Stomach (tissue), 4 donors: Measurements from ENCODE around the gene ARHGEF37.
A peak's percentile ranks its signal among the peaks of the same experiment; 100 is the strongest.

ENCODE experiments used
- EP300 ChIP-seq: sonication (generic); formaldehyde crosslinking; IDR thresholded peaks from one replicate; pipeline ENCODE4 v1.6.1; 2017; ENCODE audit warnings: antibody characterized with exemption
- POLR2A ChIP-seq, 4 donors: fragments of 450-650 bp; IDR thresholded peaks; one replicate each; pipeline ENCODE4 v1.6.1; 2016; ENCODE audit warnings: antibody characterized with exemption in 4 of 4, control low read depth in 2 of 4, mild to moderate bottlenecking in 1 of 4, moderate library complexity in 1 of 4
- TF ChIP-seq, protein P1 (sequence below), 7 experiments: fragments of 450-650 bp in 4 of 7; fragments of 200-600 bp in 3 of 7; sonication (generic) in 3 of 7; IDR thresholded peaks; one replicate each; pipeline ENCODE4 v1.5.1; 2016 to 2019; ENCODE audit warnings: antibody characterized with exemption in 7 of 7, control low read depth in 2 of 7, mild to moderate bottlenecking in 1 of 7

- TF ChIP-seq POLR2A (IDR thresholded peaks at IDR 0.05) = peak in 2 of 4 donors; percentile 76 to 81
- TF ChIP-seq, protein P1, sequence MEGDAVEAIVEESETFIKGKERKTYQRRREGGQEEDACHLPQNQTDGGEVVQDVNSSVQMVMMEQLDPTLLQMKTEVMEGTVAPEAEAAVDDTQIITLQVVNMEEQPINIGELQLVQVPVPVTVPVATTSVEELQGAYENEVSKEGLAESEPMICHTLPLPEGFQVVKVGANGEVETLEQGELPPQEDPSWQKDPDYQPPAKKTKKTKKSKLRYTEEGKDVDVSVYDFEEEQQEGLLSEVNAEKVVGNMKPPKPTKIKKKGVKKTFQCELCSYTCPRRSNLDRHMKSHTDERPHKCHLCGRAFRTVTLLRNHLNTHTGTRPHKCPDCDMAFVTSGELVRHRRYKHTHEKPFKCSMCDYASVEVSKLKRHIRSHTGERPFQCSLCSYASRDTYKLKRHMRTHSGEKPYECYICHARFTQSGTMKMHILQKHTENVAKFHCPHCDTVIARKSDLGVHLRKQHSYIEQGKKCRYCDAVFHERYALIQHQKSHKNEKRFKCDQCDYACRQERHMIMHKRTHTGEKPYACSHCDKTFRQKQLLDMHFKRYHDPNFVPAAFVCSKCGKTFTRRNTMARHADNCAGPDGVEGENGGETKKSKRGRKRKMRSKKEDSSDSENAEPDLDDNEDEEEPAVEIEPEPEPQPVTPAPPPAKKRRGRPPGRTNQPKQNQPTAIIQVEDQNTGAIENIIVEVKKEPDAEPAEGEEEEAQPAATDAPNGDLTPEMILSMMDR (IDR thresholded peaks at IDR 0.05) = peak in 5 of 7 experiments; percentile 73 to 94 (median 87)
- TF ChIP-seq EP300 = no peak
These were observed 29.9 kb upstream of the ARHGEF37 start, which contains the start of gene CSNK1A1 for GRCh38 chr5:149551227-149552037.
